K562 (cell line): Measurements from ENCODE around the gene PSPC1. TPM values are rescaled to one million over a fixed set of nuclear protein-coding genes. Genes with fewer than 3 reads are reported as not detected.

ENCODE experiments used
- AFF4 ChIP-seq: sonication (generic); formaldehyde crosslinking; IDR thresholded peaks from 2 replicates; pipeline ENCODE4 v1.8.0; 2023; ENCODE audit warnings: mild to moderate bottlenecking, missing genetic modification reagents
- ETV6 ChIP-seq, 3 experiments: fragments of 150-350 bp in 1 of 3; sonication (generic) in 1 of 3; formaldehyde crosslinking in 1 of 3; IDR thresholded peaks; 2 replicates each; pipeline versions ENCODE4 v1.6.1 to v1.8.0; 2014 to 2022; ENCODE audit warnings: borderline replicate concordance in 2 of 3, low read depth in 2 of 3, antibody characterized with exemption in 1 of 3, low read length in 1 of 3, mild to moderate bottlenecking in 1 of 3, missing genetic modification reagents in 1 of 3
- FOXK2 ChIP-seq, 2 experiments: fragments of 450-650 bp; IDR thresholded peaks in 1 of 2; conservative IDR thresholded peaks in 1 of 2; 2 replicates each; pipeline ENCODE4 v1.6.1; 2016; ENCODE audit warnings: low read depth in 2 of 2, mild to moderate bottlenecking in 1 of 2
- MLLT1 ChIP-seq, 2 experiments: fragments of 450-650 bp; IDR thresholded peaks; 2 replicates each; pipeline ENCODE4 v1.6.1; 2016
- PHTF2 ChIP-seq: fragments of 250-450 bp; sonication (Bioruptor Pico); IDR thresholded peaks from 2 replicates; pipeline ENCODE4 v1.5.0; 2021; ENCODE audit warnings: mild to moderate bottlenecking
- polyA plus RNA-seq, 8 experiments: library from polyadenylated mRNA; depleted of rRNA in 4 of 8; stranded (reverse) in 5 of 8; unstranded in 3 of 8; fragments of >200 nt; fragmentation: Nextera tagmentation in 2 of 8; fragmentation: Illumina TruSeq in 1 of 8; extraction: Ambion mirVana in 2 of 8; extraction: Trizol in 1 of 8; gene quantifications; 2 replicates each; pipeline versions ENCODE4 v1.2.1 to v1.2.3, GENCODE V29; 2011 to 2014; ENCODE audit warnings: inconsistent platforms in 1 of 8, missing spikeins in 1 of 8
- total RNA-seq, 7 experiments: library from RNA; depleted of rRNA in 6 of 7; stranded (reverse); fragments of >200 nt in 6 of 7; fragmentation: Illumina TruSeq in 2 of 7; extraction: Trizol in 2 of 7; gene quantifications; 2 replicates each; pipeline versions ENCODE4 v1.2.1 to v1.2.3, GENCODE V29; 2011 to 2021; ENCODE audit warnings: low replicate concordance in 1 of 7

The PSPC1 gene
- total and polyA plus RNA-seq, 9 of the 15 experiments (the other 6 are each of a cell fraction or from before 2014, with no cell fraction given) = 8.6 to 60.4 (median 42.4) TPM

- TF ChIP-seq MLLT1 (IDR thresholded peaks at IDR 0.05) = no peak
- TF ChIP-seq ETV6 (IDR thresholded peaks at IDR 0.05; ENCODE audit: borderline replicate concordance in 1 of 2, low read depth in 2 of 2, low read length in 1 of 2) = no peak
- no peak for TF ChIP-seq ETV6 (CRISPR knock-in tag; IDR thresholded peaks at IDR 0.05; ENCODE audit: borderline replicate concordance)
- no peak for TF ChIP-seq AFF4 (CRISPR knock-in tag)
- no peak for TF ChIP-seq PHTF2 (CRISPR knock-in tag)
- TF ChIP-seq FOXK2 (conservative IDR thresholded peaks at IDR 0.05 in 1 of 2, IDR thresholded peaks at IDR 0.05 in 1 of 2; ENCODE audit: low read depth in 2 of 2) = no peak
Measured at GRCh38 chr13:19805765-19806164, 23.0 kb upstream of the PSPC1 start (continued).
